Measurements from ENCODE around the gene YIPF3. TPM values are rescaled to one million over a fixed set of nuclear protein-coding genes. Genes with fewer than 3 reads are reported as not detected.

Gene YIPF3
- total and polyA plus RNA-seq, 9 of the 15 experiments (the other 6 are each of a cell fraction or from before 2014, with no cell fraction given): 27.5 to 75.3 (median 57.6) TPM

GRCh38 chr6:43509984-43510826 is 6.5 kb downstream of the YIPF3 start, which contains the start of gene LRRC73 (continued):
- TF ChIP-seq ZNF592 (IDR thresholded peaks at IDR 0.05) (no peak), ZBTB11 (CRISPR knock-in tag; IDR thresholded peaks at IDR 0.05) (no peak), SETDB1 (IDR thresholded peaks at IDR 0.05; ENCODE audit: low read length) (no peak), ARID2 (IDR thresholded peaks at IDR 0.05) (no peak), POLR3G (IDR thresholded peaks at IDR 0.05; ENCODE audit: extremely low read depth, insufficient read length, insufficient replicate concordance) (no peak), ZNF76 (CRISPR knock-in tag; IDR thresholded peaks at IDR 0.05; ENCODE audit: borderline replicate concordance) (no peak), HLTF (IDR thresholded peaks at IDR 0.05) (0 out of 2 replicates have a peak, but pooled peaks have one; percentile 14), ZNF324 (CRISPR knock-in tag; IDR thresholded peaks at IDR 0.05) (no peak), ZNF644 (tag; IDR thresholded peaks at IDR 0.05; ENCODE audit: low read depth) (no peak), ZNF785 (CRISPR knock-in tag; IDR thresholded peaks at IDR 0.05) (no peak), ZNF12 (CRISPR knock-in tag; IDR thresholded peaks at IDR 0.05) (no peak), SP2 (IDR thresholded peaks at IDR 0.05; ENCODE audit: extremely low read depth, low read depth, low read length, poor library complexity, severe bottlenecking) (no peak), MTF1 (CRISPR knock-in tag; IDR thresholded peaks at IDR 0.05; ENCODE audit: borderline replicate concordance) (no peak), KLF16 (IDR thresholded peaks at IDR 0.05) (no peak), EHMT2 (IDR thresholded peaks at IDR 0.05) (no peak), PHF21A (IDR thresholded peaks at IDR 0.05; ENCODE audit: borderline replicate concordance, low read depth) (no peak), ZNF512 (tag; IDR thresholded peaks at IDR 0.05) (no peak), FOXA3 (CRISPR knock-in tag; conservative IDR thresholded peaks at IDR 0.05 in 1 of 2, IDR thresholded peaks at IDR 0.05 in 1 of 2) (no peak), SMARCE1 (IDR thresholded peaks at IDR 0.05) (no peak), LARP7 (IDR thresholded peaks at IDR 0.05) (no peak)
